ENCODE data around the gene STAT5B. TPM values are rescaled to one million over a fixed set of nuclear protein-coding genes. Genes with fewer than 3 reads are reported as not detected.
"Not testable (repeated sequence)": the region's sequence is repeated elsewhere in the genome, so short reads cannot be mapped to it uniquely, and the experiment has no call there.

STAT5B gene
- polyA plus RNA-seq, 3 donors = 28.5 to 103 (median 47.9) TPM

DNA sequence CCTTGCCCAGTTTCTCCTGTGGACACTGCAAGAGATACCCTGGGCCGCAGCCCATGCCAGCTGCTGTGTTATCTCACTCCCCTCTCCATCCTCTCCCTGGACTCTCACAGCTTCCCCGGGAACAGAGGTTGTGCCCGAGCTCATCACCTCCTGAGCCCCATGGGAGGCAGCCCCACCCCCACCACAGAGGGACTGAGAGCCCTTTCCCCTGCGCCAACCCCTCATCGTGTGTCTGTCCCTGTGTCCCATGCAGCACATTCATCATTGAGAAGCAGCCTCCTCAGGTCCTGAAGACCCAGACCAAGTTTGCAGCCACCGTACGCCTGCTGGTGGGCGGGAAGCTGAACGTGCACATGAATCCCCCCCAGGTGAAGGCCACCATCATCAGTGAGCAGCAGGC lies 24.8 kb upstream of the STAT5B start:
- Histone ChIP-seq H4K20me1 (ENCODE audit: insufficient read depth, low read length) (peaks cover 72% of the 10 kb centered on the region), H3K27me3 (ENCODE audit: control insufficient read depth in 2 of 2, insufficient read depth in 2 of 2, low read length in 2 of 2) (no peaks in the 10 kb centered on the region), H3K4me1 (ENCODE audit: control insufficient read depth in 1 of 2, insufficient read depth in 2 of 2, low read length in 2 of 2) (no peaks in the 10 kb centered on the region), H3K79me2 (ENCODE audit: insufficient read depth, low read length) (no peaks in the 10 kb centered on the region), H3K4me2 (replicated peaks; ENCODE audit: extremely low read depth, low read length, poor library complexity, severe bottlenecking) (no peak overlapping the region), H3K4me3 (replicated peaks in 1 of 3; ENCODE audit: low read depth in 2 of 3, low read length in 3 of 3) (no peak overlapping the region), H3K36me3 (replicated peaks in 1 of 2; ENCODE audit: control insufficient read depth in 1 of 2, insufficient read depth in 2 of 2, low read length in 2 of 2) (peaks cover 76 to 81% of the 10 kb centered on the region in 2 donors), H3K27ac (ENCODE audit: low read depth in 1 of 2, low read length in 2 of 2) (no peak overlapping the region), H3K9me3 (replicated peaks in 1 of 2; ENCODE audit: control insufficient read depth in 1 of 2, insufficient read depth in 1 of 2, low read length in 2 of 2) (no peaks in the 10 kb centered on the region), H2AFZ (ENCODE audit: insufficient read depth, low read depth, low read length, poor library complexity, severe bottlenecking) (no peak overlapping the region), H3K9ac (ENCODE audit: insufficient read depth, low read length, poor library complexity, severe bottlenecking) (no peak overlapping the region)
- H3K27ac Mint-ChIP-seq = peak overlapping the region in 1 of 7 donors; percentile 48
- peaks cover 2 to 3% (median 3%) of the 10 kb centered on the region in 3 donors for H3K27me3 Mint-ChIP-seq (ENCODE audit: low read depth in 3 of 3)
- TF ChIP-seq, protein P1, sequence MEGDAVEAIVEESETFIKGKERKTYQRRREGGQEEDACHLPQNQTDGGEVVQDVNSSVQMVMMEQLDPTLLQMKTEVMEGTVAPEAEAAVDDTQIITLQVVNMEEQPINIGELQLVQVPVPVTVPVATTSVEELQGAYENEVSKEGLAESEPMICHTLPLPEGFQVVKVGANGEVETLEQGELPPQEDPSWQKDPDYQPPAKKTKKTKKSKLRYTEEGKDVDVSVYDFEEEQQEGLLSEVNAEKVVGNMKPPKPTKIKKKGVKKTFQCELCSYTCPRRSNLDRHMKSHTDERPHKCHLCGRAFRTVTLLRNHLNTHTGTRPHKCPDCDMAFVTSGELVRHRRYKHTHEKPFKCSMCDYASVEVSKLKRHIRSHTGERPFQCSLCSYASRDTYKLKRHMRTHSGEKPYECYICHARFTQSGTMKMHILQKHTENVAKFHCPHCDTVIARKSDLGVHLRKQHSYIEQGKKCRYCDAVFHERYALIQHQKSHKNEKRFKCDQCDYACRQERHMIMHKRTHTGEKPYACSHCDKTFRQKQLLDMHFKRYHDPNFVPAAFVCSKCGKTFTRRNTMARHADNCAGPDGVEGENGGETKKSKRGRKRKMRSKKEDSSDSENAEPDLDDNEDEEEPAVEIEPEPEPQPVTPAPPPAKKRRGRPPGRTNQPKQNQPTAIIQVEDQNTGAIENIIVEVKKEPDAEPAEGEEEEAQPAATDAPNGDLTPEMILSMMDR (IDR thresholded peaks at IDR 0.05) = no peak
- no peak overlapping the region for H3K4me3 Mint-ChIP-seq
- no peaks in the 10 kb centered on the region for H3K9me3 Mint-ChIP-seq
- intact Hi-C loops (cut with micrococcal nuclease) = no loop called here
- 95% methylated on average over 8 of the region's 9 CpGs for WGBS (ENCODE audit: insufficient coverage)
- peaks cover 77 to 93% of the 10 kb centered on the region in 2 donors for H3K36me3 Mint-ChIP-seq
- no peak for DNase-seq
- no peaks in the 10 kb centered on the region for H3K4me1 Mint-ChIP-seq

DNA sequence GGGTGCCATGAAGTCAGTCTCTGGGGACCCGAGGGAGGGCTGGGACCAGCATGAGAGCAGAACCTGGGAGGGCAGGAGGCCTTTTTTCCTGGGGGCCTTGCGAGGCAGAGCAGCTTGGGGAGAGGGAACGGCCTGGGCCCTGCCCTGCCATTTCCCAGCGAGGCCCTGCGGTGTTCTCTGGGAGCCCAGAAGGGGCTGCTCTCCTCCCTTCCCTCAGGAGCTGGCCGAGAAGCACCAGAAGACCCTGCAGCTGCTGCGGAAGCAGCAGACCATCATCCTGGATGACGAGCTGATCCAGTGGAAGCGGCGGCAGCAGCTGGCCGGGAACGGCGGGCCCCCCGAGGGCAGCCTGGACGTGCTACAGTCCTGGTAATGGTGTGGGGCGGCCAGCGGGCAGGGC lies 23.7 kb upstream of the STAT5B start:
- peaks cover 82 to 94% of the 10 kb centered on the region in 2 donors for H3K36me3 Mint-ChIP-seq

DNA sequence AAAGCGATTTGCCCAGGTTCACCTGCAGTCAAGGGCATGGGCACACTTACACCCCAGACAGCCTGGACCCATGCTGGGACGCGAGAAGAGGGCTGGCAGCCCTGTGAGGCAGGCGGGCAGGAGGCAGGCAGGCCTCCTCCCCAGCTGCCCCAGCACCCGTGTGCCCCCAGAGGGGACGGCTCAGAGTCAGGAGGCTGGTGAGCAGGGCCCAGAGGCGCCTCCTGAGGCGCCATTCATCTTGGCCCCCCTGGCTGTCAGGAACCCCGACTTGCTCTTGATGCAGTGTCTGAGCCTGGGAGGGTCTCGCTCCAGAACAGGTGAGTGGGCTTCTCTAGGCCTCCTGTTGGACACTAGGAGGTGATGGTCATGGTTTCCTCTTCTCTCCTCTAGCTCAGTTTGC lies 23.2 kb upstream of the STAT5B start:
- H3K27ac ChIP-seq (ENCODE audit: low read depth in 1 of 2, low read length in 2 of 2); H3K27me3 Mint-ChIP-seq (ENCODE audit: low read depth in 3 of 3); H3K4me3 Mint-ChIP-seq; H3K9me3 ChIP-seq (replicated peaks in 1 of 2; ENCODE audit: control insufficient read depth in 1 of 2, insufficient read depth in 1 of 2, low read length in 2 of 2); H3K4me1 Mint-ChIP-seq; H3K4me3 ChIP-seq (replicated peaks in 1 of 3; ENCODE audit: low read depth in 2 of 3, low read length in 3 of 3); H3K9me3 Mint-ChIP-seq; H3K27ac Mint-ChIP-seq; H3K27me3 ChIP-seq (ENCODE audit: control insufficient read depth in 2 of 2, insufficient read depth in 2 of 2, low read length in 2 of 2); H2AFZ ChIP-seq (ENCODE audit: insufficient read depth, low read depth, low read length, poor library complexity, severe bottlenecking); intact Hi-C loops (cut with micrococcal nuclease); H3K9ac ChIP-seq (ENCODE audit: insufficient read depth, low read length, poor library complexity, severe bottlenecking); H3K4me2 ChIP-seq (replicated peaks; ENCODE audit: extremely low read depth, low read length, poor library complexity, severe bottlenecking); H3K4me1 ChIP-seq (ENCODE audit: control insufficient read depth in 1 of 2, insufficient read depth in 2 of 2, low read length in 2 of 2); DNase-seq: not testable (repeated sequence)
- WGBS (ENCODE audit: insufficient coverage) = no CpG with 5 or more reads among the region's 10 CpGs
- Histone ChIP-seq H3K79me2 (ENCODE audit: insufficient read depth, low read length) (peaks cover 13% of the 10 kb centered on the region), H3K36me3 (replicated peaks in 1 of 2; ENCODE audit: control insufficient read depth in 1 of 2, insufficient read depth in 2 of 2, low read length in 2 of 2) (peaks cover 76 to 82% of the 10 kb centered on the region in 2 donors), H4K20me1 (ENCODE audit: insufficient read depth, low read length) (peaks cover 76% of the 10 kb centered on the region)
- H3K36me3 Mint-ChIP-seq = peaks cover 79 to 94% of the 10 kb centered on the region in 2 donors

More for the DNA sequence above, 23.7 kb upstream of the STAT5B start:
- H3K4me1 ChIP-seq (ENCODE audit: control insufficient read depth in 1 of 2, insufficient read depth in 2 of 2, low read length in 2 of 2); H3K27ac ChIP-seq (ENCODE audit: low read depth in 1 of 2, low read length in 2 of 2); H3K9ac ChIP-seq (ENCODE audit: insufficient read depth, low read length, poor library complexity, severe bottlenecking); DNase-seq; H3K4me3 ChIP-seq (replicated peaks in 1 of 3; ENCODE audit: low read depth in 2 of 3, low read length in 3 of 3); H3K27ac Mint-ChIP-seq; H3K9me3 ChIP-seq (replicated peaks in 1 of 2; ENCODE audit: control insufficient read depth in 1 of 2, insufficient read depth in 1 of 2, low read length in 2 of 2); H3K27me3 ChIP-seq (ENCODE audit: control insufficient read depth in 2 of 2, insufficient read depth in 2 of 2, low read length in 2 of 2); H3K79me2 ChIP-seq (ENCODE audit: insufficient read depth, low read length); H3K4me1 Mint-ChIP-seq; H3K27me3 Mint-ChIP-seq (ENCODE audit: low read depth in 3 of 3); H3K4me2 ChIP-seq (replicated peaks; ENCODE audit: extremely low read depth, low read length, poor library complexity, severe bottlenecking); H3K9me3 Mint-ChIP-seq; intact Hi-C loops (cut with micrococcal nuclease); H2AFZ ChIP-seq (ENCODE audit: insufficient read depth, low read depth, low read length, poor library complexity, severe bottlenecking); H3K4me3 Mint-ChIP-seq: not testable (repeated sequence)
- no CpG with 5 or more reads among the region's 17 CpGs for WGBS (ENCODE audit: insufficient coverage)
- peaks cover 79 to 82% of the 10 kb centered on the region in 2 donors for H3K36me3 ChIP-seq (replicated peaks in 1 of 2; ENCODE audit: control insufficient read depth in 1 of 2, insufficient read depth in 2 of 2, low read length in 2 of 2)
- H4K20me1 ChIP-seq (ENCODE audit: insufficient read depth, low read length) = peaks cover 76% of the 10 kb centered on the region

DNA sequence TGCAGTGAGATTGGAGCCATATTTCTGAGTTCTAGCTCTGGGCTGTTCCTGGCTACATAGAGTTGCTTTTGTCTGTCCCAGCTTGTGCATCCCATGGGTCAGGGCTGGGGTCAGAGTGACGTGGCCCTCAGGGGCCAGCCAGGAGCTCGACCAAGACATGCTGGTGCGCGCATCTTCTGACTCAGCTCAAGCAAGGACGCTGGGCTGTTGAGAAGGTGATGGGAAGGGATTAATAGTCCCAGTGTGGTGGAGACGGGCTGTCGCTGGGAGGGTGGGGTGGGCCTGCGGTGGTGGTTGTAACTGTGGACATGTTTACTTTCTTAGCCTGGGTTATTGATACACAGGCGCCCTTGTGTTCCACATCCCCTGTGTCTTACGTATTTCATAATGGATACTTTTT lies 21.6 kb upstream of the STAT5B start:
- H3K9ac ChIP-seq (ENCODE audit: insufficient read depth, low read length, poor library complexity, severe bottlenecking); H3K9me3 Mint-ChIP-seq; intact Hi-C loops (cut with micrococcal nuclease); H3K27ac Mint-ChIP-seq; H3K27ac ChIP-seq (ENCODE audit: low read depth in 1 of 2, low read length in 2 of 2); H3K9me3 ChIP-seq (replicated peaks in 1 of 2; ENCODE audit: control insufficient read depth in 1 of 2, insufficient read depth in 1 of 2, low read length in 2 of 2); H3K27me3 ChIP-seq (ENCODE audit: control insufficient read depth in 2 of 2, insufficient read depth in 2 of 2, low read length in 2 of 2); H3K4me3 Mint-ChIP-seq; H3K4me2 ChIP-seq (replicated peaks; ENCODE audit: extremely low read depth, low read length, poor library complexity, severe bottlenecking); H3K27me3 Mint-ChIP-seq (ENCODE audit: low read depth in 3 of 3); H3K4me3 ChIP-seq (replicated peaks in 1 of 3; ENCODE audit: low read depth in 2 of 3, low read length in 3 of 3); H3K4me1 ChIP-seq (ENCODE audit: control insufficient read depth in 1 of 2, insufficient read depth in 2 of 2, low read length in 2 of 2); H2AFZ ChIP-seq (ENCODE audit: insufficient read depth, low read depth, low read length, poor library complexity, severe bottlenecking); DNase-seq: not testable (repeated sequence)
- peaks cover 75 to 94% of the 10 kb centered on the region in 2 donors for H3K36me3 Mint-ChIP-seq
- Histone ChIP-seq H4K20me1 (ENCODE audit: insufficient read depth, low read length) (peaks cover 78% of the 10 kb centered on the region), H3K79me2 (ENCODE audit: insufficient read depth, low read length) (peaks cover 24% of the 10 kb centered on the region), H3K36me3 (replicated peaks in 1 of 2; ENCODE audit: control insufficient read depth in 1 of 2, insufficient read depth in 2 of 2, low read length in 2 of 2) (peaks cover 75 to 82% of the 10 kb centered on the region in 2 donors)
- peaks cover 16% of the 10 kb centered on the region for H3K4me1 Mint-ChIP-seq
- WGBS (ENCODE audit: insufficient coverage) = no CpG with 5 or more reads among the region's 10 CpGs
